ENCODE measurements around the gene USP20.

USP20 gene

GRCh38 chr9:129884220-129885017, 49.2 kb downstream of the USP20 start:
- Histone ChIP-seq H3K27me3 (no peaks in the 10 kb centered on the region), H3K27ac (peak overlapping the region; percentile 73 to 85), H3K36me3 (peaks cover 12 to 37% (median 14%) of the 10 kb centered on the region in 3 donors), H3K9me3 (no peaks in the 10 kb centered on the region), H3K4me3 (peak overlapping the region; percentile 40 to 46), H3K4me1 (peaks cover 0 to 33% (median 32%) of the 10 kb centered on the region in 4 donors)
- peak; percentile 88 to 94 for DNase-seq
- intact Hi-C loops (cut with DNase I; ENCODE audit: low total_unique reads) = loop anchor here (2.0 to 10.0 kb wide), 4 partner anchors 47 to 173 kb away; partner anchors contain the start of genes C9orf78, FNBP1 and USP20
- TF ChIP-seq CTCF (IDR thresholded peaks at IDR 0.05) = no peak

GRCh38 chr9:129885018-129885669, 49.9 kb downstream of the USP20 start:
- H3K4me1 ChIP-seq = peaks cover 0 to 33% (median 32%) of the 10 kb centered on the region in 4 donors
- TF ChIP-seq CTCF (IDR thresholded peaks at IDR 0.05) = no peak
- no peaks in the 10 kb centered on the region for H3K27me3 ChIP-seq
- H3K4me3 ChIP-seq = peak overlapping the region; percentile 40 to 46
- H3K36me3 ChIP-seq = peaks cover 8 to 41% (median 19%) of the 10 kb centered on the region in 3 donors
- no peaks in the 10 kb centered on the region for H3K9me3 ChIP-seq
- intact Hi-C loops (cut with DNase I; ENCODE audit: low total_unique reads) = loop anchor here (2.0 to 10.0 kb wide), 3 partner anchors 60 to 172 kb away; partner anchors contain the start of gene FNBP1
- H3K27ac ChIP-seq = peak overlapping the region; percentile 73 to 85
- DNase-seq = peak in 1 of 2 donors; percentile 45

GRCh38 chr9:129885670-129886106, 50.4 kb downstream of the USP20 start:
- intact Hi-C loops (cut with DNase I; ENCODE audit: low total_unique reads) = loop anchor here (2.0 to 10.0 kb wide), 3 partner anchors 59 to 172 kb away; partner anchors contain the start of gene FNBP1

GRCh38 chr9:129886226-129887174, 51.2 kb downstream of the USP20 start:
- peaks cover 0 to 38% (median 34%) of the 10 kb centered on the region in 4 donors for H3K4me1 ChIP-seq
- TF ChIP-seq CTCF (IDR thresholded peaks at IDR 0.05) = no peak
- peaks cover 4 to 32% (median 27%) of the 10 kb centered on the region in 3 donors for H3K36me3 ChIP-seq
- intact Hi-C loops (cut with DNase I; ENCODE audit: low total_unique reads) = loop anchor here (5.0 to 10.0 kb wide), 2 partner anchors 58 to 171 kb away; no protein-coding TSS in a partner anchor
- H3K4me3 ChIP-seq = peak overlapping the region; percentile 40 to 46
- H3K9me3 ChIP-seq = no peaks in the 10 kb centered on the region
- no peaks in the 10 kb centered on the region for H3K27me3 ChIP-seq
- no peak for DNase-seq
- H3K27ac ChIP-seq = peak overlapping the region; percentile 73 to 85

More at GRCh38 chr9:129885670-129886106, 50.4 kb downstream of the USP20 start:
- H3K27me3 ChIP-seq = no peaks in the 10 kb centered on the region
- H3K9me3 ChIP-seq = no peaks in the 10 kb centered on the region
- peak overlapping the region; percentile 40 to 46 for H3K4me3 ChIP-seq
- peak overlapping the region; percentile 73 to 85 for H3K27ac ChIP-seq
- TF ChIP-seq CTCF (IDR thresholded peaks at IDR 0.05) = peak; percentile 98 to 99
- peaks cover 0 to 33% (median 32%) of the 10 kb centered on the region in 4 donors for H3K4me1 ChIP-seq
- DNase-seq = peak; percentile 91 to 96
- peaks cover 6 to 39% (median 25%) of the 10 kb centered on the region in 3 donors for H3K36me3 ChIP-seq

Measured in tibial artery (tissue), 4 donors.